AG08395 (cell line): ENCODE results near the gene SPRYD3.
A peak's percentile ranks its signal among the peaks of the same experiment; 100 is the strongest.
"Not testable (repeated sequence)": the region's sequence is repeated elsewhere in the genome, so short reads cannot be mapped to it uniquely, and the experiment has no call there.

Experiments used
- DNase-seq: peaks from one replicate; pipeline ENCODE4 v3.0.0; 2012; ENCODE audit warnings: mixed read lengths, low spot score

SPRYD3 gene

DNA sequence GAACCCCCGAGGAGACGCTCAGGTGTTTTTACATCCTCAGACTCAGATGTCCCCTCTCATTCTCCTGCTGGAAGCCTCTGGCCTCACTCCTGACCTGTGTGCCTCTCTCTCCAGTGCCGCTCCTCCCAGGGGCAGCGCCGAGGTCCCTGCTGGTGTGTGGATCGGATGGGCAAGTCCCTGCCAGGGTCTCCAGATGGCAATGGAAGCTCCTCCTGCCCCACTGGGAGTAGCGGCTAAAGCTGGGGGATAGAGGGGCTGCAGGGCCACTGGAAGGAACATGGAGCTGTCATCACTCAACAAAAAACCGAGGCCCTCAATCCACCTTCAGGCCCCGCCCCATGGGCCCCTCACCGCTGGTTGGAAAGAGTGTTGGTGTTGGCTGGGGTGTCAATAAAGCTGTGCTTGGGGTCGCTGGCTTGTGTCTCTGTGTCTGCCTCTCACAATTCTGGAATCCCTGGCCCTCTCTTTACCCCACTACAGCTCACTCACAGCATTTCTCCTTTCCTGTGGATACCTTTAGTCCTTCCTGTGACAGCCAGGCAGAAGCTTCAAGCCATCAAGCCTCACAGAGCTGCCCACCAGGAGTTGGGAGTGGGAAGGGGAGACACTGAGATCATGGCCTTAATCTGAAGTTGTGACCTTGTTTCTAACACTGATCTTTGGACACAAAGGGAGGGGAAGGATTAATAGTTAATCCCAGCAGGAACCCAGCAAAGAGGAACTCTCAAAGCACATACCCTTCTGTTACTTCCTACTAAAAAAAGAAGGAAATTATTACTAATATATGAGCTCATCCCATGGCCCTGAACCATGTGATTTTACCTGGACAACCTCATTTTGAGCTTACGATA, 23.0 kb upstream of the SPRYD3 start:
- no peak for DNase-seq

- no peak for DNase-seq
Observed at GRCh38 chr12:53101266-53101665, 22.1 kb upstream of the SPRYD3 start.

- DNase-seq = no peak
Observed at GRCh38 chr12:53100466-53101151, 21.4 kb upstream of the SPRYD3 start.

DNA sequence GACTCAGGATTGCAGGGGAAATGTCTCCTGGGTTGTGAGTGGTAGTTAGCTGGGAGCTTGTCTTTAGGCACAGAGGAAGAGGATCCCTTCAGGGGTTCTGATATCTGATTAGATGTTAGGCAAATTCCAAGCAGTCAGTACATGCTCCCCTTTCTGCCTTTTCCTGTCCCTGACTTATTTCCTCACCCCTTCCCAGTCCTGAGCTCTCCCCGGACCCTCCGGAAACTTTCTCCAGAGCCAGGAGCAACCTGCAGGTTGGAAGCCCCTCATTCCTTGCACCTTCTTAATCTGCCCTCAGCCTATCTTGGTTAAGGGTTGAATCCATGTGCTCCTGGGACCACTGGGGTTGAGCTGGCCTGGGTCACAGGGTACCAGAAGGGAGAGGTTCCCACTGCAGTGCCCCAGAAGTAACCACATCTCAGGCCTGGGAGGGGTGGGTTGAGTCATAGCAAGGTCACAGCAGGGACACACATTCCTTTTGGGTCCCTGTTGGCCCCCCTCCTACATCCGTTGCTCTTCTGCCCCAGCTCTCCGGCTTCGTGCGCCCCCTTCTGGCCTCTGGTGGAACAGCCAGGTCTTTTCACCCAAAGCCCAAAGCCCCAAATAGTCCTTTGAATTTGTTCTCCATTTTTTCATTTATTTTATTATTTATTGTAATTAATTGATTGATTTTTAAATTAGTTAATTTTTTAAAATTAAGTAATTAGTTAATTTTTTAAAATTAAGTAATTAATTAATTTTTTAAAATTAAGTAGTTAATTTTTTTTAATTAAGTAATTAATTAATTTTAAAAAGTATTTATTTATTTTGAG, 20.1 kb upstream of the SPRYD3 start:
- peak; percentile 99 for DNase-seq

GRCh38 chr12:53098354-53098981, 19.3 kb upstream of the SPRYD3 start:
- DNase-seq = peak; percentile 81

DNA sequence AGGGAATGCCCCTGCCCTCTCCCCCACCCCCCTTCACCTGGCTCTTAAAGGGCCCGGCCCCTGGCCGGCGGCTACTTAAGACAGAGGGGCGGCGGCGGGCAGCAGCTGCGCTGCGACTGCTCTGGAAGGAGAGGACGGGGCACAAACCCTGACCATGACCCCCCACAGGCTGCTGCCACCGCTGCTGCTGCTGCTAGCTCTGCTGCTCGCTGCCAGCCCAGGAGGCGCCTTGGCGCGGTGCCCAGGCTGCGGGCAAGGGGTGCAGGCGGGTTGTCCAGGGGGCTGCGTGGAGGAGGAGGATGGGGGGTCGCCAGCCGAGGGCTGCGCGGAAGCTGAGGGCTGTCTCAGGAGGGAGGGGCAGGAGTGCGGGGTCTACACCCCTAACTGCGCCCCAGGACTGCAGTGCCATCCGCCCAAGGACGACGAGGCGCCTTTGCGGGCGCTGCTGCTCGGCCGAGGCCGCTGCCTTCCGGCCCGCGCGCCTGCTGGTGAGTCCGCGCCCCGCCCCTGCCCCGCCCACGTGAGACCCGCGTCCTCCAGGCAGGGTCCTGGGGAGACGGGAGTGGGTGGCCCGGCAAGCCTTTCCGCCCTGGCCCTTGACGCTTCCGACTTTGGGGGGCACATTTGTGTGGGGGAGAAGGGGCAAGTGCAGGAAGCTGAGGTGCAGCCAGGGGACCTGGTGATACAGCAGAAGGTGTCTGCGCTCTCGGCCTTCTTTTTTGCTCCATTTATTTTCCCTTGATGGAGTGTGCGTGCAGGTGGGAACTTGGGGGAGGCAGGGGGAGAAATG, 18.6 kb upstream of the SPRYD3 start, which contains the start of gene IGFBP6:
TSS of gene IGFBP6 (plus strand) at position 104 of the 790 bp plus-strand sequence. CDS start at position 155, 51 bp downstream.
- DNase-seq = peak; percentile 40

- peak; percentile 26 for DNase-seq
Observed at GRCh38 chr12:53097207-53097563, 18.0 kb upstream of the SPRYD3 start.

GRCh38 chr12:53096759-53097158, 17.6 kb upstream of the SPRYD3 start:
- DNase-seq = no peak

- DNase-seq = peak; percentile 91
Observed at GRCh38 chr12:53096089-53096741, 17.0 kb upstream of the SPRYD3 start.

GRCh38 chr12:53095596-53095895, 16.4 kb upstream of the SPRYD3 start:
- not testable (repeated sequence) for DNase-seq

- not testable (repeated sequence) for DNase-seq
Observed at GRCh38 chr12:53094796-53095595, 15.8 kb upstream of the SPRYD3 start.

DNA sequence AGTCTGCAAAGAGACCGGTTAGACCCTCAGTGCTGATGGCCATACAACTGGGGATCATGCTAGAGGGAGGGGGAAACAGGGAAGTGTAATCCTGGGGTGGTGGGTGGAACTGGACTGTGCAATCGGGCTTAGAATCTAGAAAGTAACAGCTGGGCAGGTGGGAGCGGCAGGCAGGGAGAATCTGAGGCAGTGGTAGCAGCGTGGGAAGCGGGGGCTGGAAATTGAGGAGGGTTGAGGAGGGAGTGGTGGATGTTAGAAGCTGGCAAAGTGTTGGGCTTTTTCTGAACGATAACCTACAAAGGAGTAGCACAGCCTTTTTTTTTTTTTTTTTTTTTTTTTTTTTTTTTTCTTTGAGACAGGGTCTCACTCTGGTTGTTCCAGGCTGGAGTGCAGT, 15.2 kb upstream of the SPRYD3 start:
- no peak for DNase-seq

DNA sequence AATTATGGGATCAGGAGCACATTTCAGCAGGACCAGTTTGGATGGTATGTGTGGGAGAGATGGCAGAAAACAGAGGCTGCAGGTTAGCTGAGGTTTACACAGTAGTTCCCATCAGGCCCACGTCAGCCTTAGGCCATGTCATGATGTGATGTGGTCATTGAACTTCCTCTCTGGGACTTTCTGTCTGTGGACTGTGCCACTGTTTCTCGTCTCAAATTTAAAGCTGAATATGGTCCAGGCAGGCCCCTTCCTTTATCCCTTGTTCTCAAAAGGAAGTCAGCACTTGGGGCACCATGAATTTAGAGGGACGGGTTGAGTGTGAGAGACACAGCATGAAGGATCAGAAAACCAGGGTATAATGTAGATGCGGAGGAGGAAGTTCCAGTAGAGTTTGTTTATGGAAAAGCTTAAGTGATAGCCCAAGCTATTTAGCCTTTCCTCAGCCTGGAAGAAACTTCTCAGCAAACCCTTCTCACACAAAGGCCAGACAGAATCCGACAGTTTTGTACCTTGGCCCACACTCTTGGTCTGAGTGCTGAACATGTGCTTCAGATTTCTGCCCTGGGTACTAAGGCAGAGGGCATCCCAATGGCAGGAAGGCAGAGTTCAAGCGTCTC, 14.7 kb upstream of the SPRYD3 start:
- no peak for DNase-seq

- no peak for DNase-seq
Observed at GRCh38 chr12:53091756-53092155, 12.6 kb upstream of the SPRYD3 start.

- no peak for DNase-seq
Observed at GRCh38 chr12:53090554-53090953, 11.4 kb upstream of the SPRYD3 start.

DNA sequence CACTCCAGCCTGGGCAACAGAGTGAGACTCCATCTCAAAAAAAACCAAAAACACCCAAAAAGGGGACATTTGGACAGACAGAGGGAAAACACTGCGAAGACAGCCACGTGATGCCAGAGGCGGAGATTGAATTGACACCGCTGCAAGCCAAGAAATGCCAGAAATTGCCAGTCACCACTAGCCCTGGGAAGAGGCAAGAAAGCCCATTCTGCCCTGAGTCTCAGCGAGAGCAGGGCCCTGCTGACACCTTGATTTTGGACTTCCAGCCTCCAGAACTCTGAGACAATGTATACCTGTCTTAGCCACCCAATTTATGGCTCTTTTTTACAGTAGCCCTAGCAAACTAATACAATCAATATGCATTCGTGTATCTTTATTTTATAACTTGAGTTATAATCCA, 10.9 kb upstream of the SPRYD3 start:
- DNase-seq = no peak

DNA sequence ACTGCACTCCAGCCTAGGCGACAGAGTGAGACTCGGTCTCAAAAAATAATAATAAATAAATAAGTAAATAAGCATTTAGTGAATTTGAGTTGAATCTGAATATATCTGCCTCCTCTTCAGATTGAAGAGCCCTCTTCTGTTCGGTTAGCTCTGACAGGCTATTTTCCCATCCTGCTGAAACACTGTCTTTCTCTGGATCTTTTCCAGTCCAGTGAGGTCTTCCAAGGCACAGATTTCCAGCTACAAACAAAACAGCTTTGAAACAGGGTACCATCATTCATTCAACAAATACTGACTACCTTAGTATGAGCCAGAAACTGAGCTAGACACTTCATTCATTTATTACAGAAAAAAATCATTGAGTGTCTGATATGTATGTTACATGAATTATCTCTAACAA, 7.2 kb upstream of the SPRYD3 start:
- DNase-seq = no peak

- no peak for DNase-seq
Observed at GRCh38 chr12:53082637-53083175, 3.5 kb upstream of the SPRYD3 start.
